HG02610 (cell line): Measurements from ENCODE around the gene CRAT.

Experiments
- ATAC-seq: cut with Tn5 transposase; IDR thresholded peaks from one replicate; pipeline ENCODE4 v1.9.1; 2021; ENCODE audit warnings: mild to moderate bottlenecking, moderate library complexity; ENCODE audit not compliant: unreplicated experiment

CRAT gene

DNA sequence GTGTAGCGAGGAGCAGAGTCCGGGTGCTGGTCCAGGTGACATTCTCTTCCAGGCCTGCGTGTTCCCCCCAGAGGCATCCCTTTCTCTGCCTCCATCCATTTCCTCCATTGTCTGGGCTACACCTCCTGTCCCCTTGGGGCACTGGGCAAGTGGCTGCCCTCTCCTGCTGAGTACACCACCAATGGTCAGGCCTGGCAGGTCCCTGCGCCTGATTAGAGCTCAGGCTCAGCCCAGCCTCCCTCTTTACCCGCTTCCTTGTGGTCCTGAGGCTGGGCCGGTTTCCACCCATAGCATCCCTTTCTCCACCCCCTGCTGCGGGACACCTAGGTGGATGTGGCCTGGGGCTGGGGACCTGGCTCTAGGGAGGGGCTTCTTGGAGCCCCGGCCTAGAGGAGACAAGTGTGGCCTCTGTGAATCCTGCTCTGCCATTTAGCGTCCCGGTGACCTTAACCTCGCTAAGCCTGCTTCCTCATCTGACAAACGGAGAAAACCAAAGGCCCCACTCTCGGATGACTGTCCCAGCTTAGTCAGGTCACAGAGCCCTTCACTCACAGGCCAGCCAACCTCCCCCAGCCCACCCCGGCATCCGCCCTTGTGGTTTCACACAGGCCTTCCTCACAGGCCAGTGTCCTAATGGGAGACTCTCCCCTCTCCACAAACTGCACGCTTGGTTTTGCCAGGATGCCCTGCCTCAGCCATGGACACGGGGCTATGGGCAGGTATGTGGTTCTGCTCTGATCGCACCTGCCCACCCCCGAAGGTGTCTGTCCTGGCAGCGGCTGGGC lies 16.8 kb downstream of the CRAT start:
- no peak for ATAC-seq

- ATAC-seq: no peak
Observed at GRCh38 chr9:129089246-129089645, 21.3 kb downstream of the CRAT start.

DNA sequence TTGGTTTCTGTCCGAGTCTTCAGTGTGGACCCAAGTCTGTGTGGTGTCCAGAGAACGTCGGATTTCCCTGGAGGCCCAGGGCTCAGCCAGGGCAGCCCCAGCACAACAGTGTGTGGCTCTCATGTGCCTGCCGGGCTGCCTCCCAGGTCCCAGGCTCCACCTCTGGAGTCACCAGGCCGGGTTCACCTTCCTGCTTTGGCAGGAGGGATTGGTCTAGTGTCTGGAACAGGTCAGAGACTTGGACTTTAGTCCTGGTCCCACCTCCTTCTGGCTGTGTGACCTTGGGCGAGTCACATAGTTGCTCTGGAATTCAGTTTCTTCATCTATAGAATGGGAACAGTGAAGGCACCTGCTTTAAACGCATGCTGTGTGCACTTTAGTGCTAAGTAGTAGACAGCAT lies 26.5 kb downstream of the CRAT start:
- ATAC-seq: no peak

DNA sequence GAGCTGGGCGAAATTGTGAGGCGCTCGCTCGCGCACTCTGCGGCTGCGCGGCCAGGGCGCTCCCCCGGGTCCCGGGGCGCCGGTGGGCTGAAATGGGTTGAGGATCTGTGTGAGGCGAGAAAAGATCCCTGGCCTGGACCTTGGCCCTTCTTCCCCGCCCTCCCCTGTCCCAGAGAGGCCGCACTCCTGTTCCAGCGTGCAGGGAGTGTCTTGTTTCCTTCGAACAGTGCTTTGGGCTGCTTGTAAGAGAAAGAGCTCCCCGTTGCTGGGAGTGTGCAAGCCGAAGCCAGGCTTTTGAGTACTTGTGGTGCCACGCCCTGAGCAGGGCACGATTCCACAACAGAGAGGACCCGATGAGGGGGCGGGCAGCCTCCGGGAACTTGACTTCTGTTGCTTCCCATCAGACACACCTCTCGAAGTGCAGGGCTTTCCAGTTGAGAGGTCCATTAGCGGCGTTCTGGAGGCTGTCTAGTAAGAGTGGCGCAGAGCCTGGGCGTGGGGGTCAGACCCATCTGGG lies 29.1 kb downstream of the CRAT start:
- ATAC-seq: no peak

DNA sequence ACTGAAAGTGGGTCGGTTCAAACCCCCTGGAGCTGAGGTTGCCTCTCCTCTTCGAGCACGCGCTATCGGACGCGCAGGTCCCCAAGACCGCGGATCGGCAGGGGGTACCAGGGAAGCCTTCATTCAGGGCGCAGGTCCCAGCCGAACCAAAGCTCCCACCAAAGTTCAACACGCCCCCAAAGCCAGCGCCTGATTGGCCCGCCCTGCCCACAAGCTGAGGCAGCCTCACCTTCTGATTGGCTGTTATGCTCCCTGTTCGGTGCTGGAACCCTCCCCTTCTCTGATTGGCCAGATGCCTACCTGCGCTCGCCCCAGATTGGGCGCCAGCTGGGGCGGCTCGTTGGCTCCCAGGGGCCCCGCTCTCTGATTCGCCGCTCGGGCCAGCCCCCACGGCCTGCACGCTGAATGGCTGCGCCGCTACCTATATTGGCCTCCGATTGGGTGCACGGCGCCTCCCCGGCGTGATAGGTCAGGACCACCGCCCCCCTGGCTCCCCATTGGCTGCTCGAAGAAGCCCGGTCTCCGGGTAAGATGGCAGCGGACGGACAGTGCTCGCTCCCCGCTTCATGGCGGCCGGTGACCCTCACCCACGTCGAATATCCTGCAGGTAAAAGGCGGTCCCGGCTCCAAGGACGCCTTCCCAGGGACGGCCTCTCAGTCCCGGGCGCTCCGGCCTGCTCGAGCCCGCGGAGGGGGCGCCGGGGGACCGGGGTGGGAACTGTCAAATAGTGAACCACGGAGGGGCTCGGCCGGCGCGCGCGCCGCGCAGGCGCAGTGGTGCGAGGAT lies 29.8 kb downstream of the CRAT start, which contains the start of gene DOLPP1:
TSS of gene DOLPP1 (plus strand) at position 511 of the 787 bp plus-strand sequence. CDS start at position 532, 21 bp downstream.
- peak; percentile 95 for ATAC-seq

DNA sequence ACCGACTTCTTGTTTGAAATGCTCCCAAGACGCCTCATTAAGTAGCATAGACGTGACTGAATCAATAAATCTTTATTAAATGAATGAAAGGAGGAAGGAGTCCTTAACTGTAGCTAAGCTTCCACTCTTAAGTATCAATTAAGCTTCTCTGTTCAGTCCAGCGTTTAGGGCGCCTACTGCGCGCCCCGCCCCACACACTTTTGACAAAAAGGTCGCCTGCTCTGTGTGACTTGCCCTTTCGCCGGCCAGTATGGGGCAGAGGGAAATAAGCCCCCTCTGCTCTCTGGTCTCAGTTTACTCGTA lies 30.3 kb downstream of the CRAT start:
- no peak for ATAC-seq

DNA sequence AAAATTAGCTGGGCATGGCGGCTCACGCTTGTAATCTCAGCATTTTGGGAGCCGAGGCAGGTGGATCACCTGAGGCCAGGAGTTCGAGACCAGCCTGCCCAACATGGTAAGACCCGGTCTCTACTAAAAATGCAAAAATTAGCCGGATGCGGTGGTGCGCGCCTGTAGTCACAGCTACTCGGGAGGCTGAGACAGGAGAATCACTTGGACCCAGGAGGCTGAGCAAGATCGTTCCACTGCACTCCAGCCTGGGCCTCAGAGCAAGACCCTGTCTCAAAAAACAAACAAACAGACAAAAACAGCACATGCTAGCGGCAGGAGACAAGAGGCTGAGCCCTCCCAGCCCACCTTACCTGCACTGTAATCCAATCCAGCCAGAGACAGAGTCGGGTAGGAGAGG lies 30.8 kb downstream of the CRAT start:
- ATAC-seq: no peak

- no peak for ATAC-seq
Observed at GRCh38 chr9:129078691-129079503, 31.7 kb downstream of the CRAT start.

- ATAC-seq: no peak
Observed at GRCh38 chr9:129077236-129077635, 33.4 kb downstream of the CRAT start.

DNA sequence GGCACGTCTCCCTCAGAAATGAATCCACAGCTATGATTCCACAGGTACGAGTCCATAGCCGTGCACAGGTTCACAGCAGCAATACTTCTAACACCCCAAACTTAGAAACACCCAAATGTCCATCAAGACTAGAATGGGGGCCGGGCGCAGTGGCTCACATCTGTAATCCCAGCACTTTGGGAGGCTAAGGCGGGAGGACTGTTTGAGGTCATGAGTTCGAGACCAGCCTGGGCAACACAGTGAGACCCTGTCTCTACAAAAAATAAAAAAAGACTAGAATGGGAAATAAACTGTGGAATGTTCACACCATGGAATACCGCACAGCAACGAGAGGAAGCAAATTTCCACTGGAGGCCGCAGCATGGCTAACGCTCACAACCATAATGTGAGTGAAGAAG lies 34.0 kb downstream of the CRAT start:
- ATAC-seq: no peak

DNA sequence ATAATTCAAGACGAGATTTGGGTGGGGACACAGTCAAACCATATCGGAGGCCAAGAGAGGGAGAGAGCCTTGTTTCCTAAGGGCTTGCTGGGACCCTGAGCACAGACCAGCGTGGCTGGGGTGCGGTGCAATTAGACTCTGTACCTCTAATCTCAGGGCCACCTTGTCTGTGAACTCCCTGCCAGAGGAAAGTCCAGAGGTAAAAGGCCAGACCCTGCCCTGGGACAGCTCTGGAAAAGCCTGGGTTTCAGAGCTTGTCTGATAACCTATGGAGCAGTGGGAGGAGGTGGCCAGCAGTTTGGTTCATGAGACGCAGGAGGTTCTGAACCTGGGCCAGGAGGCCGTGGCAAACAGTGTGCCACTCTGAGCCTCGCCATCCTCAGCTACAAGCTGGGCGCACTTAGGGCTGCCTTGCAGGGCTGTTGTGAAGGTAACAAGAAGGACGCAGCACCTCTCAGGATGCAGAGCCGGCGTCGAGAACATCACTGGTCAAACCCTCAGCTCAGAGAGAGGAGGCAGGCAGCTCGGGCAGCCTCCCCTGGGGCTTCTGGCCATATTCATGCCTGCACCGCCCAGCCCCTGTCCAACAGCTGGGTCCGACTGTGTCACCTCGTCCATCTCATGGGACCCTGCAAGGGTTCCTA lies 34.5 kb downstream of the CRAT start:
- ATAC-seq: no peak

- no peak for ATAC-seq
Observed at GRCh38 chr9:129074106-129074505, 36.5 kb downstream of the CRAT start.

DNA sequence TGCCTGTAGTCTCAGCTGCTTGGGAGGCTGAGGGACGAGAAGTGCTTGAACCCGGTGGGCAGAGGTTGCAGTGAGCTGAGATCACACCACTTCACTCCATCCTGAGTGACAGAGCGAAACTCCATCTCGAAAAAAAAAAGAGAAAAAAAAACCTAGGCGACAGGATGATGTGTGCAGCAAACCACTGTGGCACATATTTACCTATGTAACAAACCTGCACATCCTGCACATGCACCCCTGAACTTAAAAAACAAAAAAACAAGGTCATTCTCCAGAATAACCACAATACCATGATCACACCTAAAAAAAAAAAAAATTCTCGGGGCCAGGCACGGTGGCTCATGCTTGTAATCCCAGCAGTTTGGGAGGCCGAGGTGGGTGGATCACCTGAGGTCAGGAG lies 37.2 kb downstream of the CRAT start:
- no peak for ATAC-seq

DNA sequence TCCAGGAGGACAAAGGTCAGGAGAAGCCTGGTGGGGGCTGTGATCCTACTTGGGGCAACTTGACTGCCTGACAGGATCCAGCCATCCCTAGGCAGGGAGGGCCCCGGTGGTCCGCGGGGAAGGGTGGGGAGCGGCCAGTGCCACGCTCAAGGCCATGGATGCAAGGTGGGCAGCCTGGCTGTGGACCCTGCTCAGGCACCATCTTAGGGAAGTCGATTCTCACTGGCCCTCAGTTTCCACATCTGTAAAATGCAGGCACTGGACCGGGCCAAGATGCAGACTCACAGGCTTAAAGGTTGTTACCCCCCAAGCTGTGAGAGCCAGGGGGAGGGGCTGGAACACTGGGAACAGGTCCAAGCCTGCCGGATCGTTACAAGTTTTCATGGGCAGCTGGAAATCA lies 38.4 kb downstream of the CRAT start:
- ATAC-seq: no peak

- ATAC-seq: no peak
Observed at GRCh38 chr9:129071526-129072126, 39.0 kb downstream of the CRAT start.

DNA sequence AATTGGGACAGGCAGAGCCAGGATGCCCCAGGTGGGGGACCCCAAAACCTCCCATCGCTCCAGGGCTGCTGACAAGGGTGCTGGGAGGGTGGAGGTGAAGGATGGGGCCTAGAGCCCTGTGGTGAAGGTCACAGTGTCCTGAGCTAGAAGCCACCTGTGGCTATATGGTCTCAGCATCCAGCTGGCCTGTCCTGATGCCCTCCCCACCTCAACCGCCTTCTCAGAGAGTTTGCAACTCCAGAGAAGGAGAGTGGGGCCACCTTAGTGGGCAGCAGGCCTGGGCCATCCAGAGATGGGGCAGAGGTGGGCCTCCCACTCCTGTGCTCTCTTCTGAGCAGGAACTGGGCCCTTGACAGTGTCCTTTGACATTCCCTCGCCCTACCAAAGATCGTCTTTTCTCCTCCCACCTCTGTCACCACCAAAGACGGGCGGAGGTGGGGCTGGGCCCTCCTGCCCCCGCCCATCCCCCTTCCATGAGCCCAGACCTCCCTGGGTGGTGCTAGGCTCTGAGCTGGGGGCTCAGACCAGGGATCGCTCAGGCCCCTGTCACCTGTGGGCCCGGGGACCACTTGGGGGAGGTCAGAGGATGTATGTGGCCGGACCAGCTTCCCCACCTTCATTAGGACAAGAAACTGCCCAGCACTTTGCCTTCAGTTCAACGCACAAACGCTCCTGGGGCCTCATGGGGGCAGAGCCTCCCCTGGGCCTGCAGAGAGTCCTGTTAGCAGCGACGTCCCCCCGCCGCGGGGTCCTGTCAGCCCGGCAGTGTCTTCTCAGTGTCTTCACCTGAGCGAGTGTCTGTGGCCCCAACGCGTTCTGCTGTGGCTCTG lies 39.7 kb downstream of the CRAT start:
- ATAC-seq: no peak

DNA sequence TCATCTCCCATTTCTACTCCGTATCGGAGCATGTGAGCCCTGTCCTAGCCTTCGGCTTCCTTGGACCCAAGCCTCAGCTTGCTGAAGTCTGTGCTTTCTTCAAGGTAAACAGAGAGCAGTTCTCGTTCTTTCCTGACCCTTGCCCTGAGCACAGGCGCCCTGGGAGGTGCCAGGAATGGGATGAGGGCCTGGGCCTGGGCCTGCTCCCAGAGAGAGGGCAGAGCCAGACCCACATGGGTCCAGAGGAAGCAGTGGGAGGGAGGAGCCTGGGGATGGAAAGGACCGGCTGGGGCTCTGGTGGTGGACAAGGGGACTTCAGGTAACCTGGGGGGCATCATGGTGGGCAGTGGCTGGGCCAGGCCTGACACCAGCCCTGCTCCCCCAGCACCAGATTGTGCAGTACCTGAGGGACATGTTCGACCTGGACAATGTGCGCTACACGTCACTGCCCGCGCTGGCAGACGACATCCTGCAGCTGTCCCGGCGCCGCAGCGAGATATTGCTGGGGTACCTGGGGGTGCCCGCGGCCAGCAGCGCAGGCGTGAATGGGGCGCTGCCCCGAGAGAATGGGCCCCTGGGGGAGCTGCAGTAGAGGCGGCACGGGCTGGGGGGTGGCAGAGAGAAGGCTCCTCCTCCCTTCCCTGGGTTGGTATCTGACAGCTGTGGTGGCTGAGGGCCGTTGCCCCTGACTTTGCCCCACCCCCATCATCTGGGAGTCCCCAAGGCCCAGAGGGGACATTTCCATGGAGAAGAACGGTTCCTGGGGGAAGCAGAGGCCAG lies 40.5 kb downstream of the CRAT start:
- no peak for ATAC-seq

DNA sequence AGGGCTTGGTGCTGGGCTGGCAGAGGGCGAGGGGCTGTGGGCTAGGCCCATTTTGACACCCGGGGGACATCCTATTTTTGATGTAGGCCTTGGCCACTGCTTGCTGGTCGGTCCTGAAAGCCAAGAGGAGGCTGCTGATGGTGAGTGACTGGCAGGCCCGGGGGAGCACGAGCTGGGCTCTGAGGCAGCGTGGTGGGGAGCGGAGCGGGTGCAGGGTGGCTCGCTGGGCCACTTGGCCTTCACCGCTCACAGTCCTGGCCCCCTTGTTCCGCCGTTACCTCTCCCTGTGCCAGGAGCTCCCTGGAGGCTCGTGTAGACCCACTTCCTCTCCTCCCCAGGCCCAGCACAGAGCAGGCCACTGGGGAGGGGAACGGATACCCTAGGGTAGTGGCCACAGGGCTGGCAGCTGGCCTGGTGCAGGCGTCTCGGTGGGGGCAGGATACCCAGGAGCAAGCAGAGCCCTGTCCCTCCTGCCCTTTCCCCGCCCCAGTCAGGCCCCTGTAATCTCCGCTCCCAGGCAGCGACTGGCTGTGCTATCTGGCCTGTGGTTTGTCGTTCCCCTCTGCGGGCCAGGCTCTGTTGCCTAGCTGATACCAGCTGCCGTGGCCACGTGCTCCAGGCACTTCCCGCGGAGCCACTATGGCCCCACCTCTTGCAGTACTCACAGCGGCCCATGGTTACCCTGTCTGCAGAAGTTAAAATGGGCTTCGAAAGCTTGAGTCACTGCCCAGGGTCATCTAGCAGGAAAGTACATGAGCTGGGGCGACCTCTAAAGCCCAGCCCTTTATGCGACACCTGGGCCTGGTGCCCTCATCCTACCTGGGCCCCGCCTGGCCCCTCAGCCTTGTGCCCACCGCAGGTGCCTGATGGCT lies 41.4 kb downstream of the CRAT start:
- ATAC-seq: peak; percentile 76
